ENCODE results near the gene PKP4.

GRCh38 chr2:158651358-158652057, 194.8 kb downstream of the PKP4 start:
- TF ChIP-seq CTCF (IDR thresholded peaks at IDR 0.05; ENCODE audit: borderline replicate concordance, extremely low read depth, low read length, poor library complexity, severe bottlenecking) (no peak), EZH2 (IDR thresholded peaks at IDR 0.05; ENCODE audit: borderline replicate concordance, low read depth, low read length, severe bottlenecking) (no peak)
